KMS-11 (cell line): ENCODE data around the gene SLC25A26.

Experiments
- H2AFZ ChIP-seq: fragments of 200-600 bp; sonication (generic); 2 replicates; pipeline ENCODE4 v1.6.1; 2016; ENCODE audit warnings: antibody characterized with exemption, mixed run types, low read depth
- H3K27ac ChIP-seq: fragments of 200-600 bp; sonication (generic); 2 replicates; pipeline ENCODE4 v1.6.1; 2016; ENCODE audit warnings: mild to moderate bottlenecking, mixed run types
- H3K27me3 ChIP-seq: fragments of 200-600 bp; sonication (generic); 2 replicates; pipeline ENCODE4 v1.6.1; 2017; ENCODE audit warnings: mild to moderate bottlenecking, low read depth, mixed run types, moderate library complexity; ENCODE audit not compliant: insufficient read depth
- H3K36me3 ChIP-seq: fragments of 200-600 bp; sonication (generic); 2 replicates; pipeline ENCODE4 v1.6.1; 2017; ENCODE audit warnings: mild to moderate bottlenecking, mixed run types; ENCODE audit not compliant: insufficient read depth
- H3K4me1 ChIP-seq: fragments of 200-600 bp; sonication (generic); 2 replicates; pipeline ENCODE4 v1.6.1; 2016; ENCODE audit warnings: mild to moderate bottlenecking, low read depth, mixed run types; ENCODE audit not compliant: poor library complexity, severe bottlenecking
- H3K4me2 ChIP-seq: fragments of 200-600 bp; sonication (generic); 2 replicates; pipeline ENCODE4 v1.7.0; 2016; ENCODE audit warnings: mild to moderate bottlenecking, mixed run types
- H3K4me3 ChIP-seq: fragments of 200-600 bp; sonication (generic); IDR thresholded peaks from 2 replicates; pipeline ENCODE4 v1.6.1; 2017; ENCODE audit warnings: low read depth, low read length, mixed read lengths; ENCODE audit not compliant: insufficient read depth
- H3K79me2 ChIP-seq: fragments of 200-600 bp; sonication (generic); 2 replicates; pipeline ENCODE4 v1.6.1; 2016; ENCODE audit warnings: low read depth, mixed run types; ENCODE audit not compliant: insufficient read depth
- H3K9ac ChIP-seq: fragments of 200-600 bp; sonication (generic); 2 replicates; pipeline ENCODE4 v1.6.1; 2016; ENCODE audit warnings: mild to moderate bottlenecking, mixed run types
- H4K20me1 ChIP-seq: fragments of 200-600 bp; sonication (generic); 2 replicates; pipeline ENCODE4 v1.6.1; 2016; ENCODE audit warnings: mild to moderate bottlenecking, mixed run types; ENCODE audit not compliant: insufficient read depth
- CTCF ChIP-seq: fragments of 200-600 bp; sonication (generic); conservative IDR thresholded peaks from 2 replicates; pipeline ENCODE4 v1.6.1; 2017; ENCODE audit warnings: low read depth, mild to moderate bottlenecking, antibody characterized with exemption, low read length, moderate library complexity, mixed read lengths

Gene SLC25A26

DNA sequence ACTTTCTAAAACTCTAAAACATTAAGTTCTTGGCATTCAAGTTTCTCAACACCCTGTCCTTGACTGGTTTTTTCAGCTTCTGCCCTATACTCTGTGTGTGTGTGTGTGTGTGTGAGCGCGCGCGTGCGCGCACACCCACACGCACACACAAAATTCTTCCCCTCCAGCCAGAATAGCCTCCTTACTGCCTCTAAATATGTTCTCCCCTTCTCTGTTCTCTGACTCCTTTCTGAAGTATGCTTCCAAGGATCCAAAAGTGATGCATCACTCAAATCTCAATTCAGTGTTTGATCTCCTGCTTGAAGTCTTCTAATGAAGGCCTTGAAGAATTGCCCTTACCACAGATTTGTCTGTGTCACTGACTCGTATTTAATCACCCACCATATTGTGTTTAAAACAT is 129.8 kb downstream of the SLC25A26 start:
- Histone ChIP-seq H3K4me3 (no peak overlapping the region), H3K9ac (no peak overlapping the region), H3K27me3 (no peaks in the 10 kb centered on the region), H3K4me2 (no peak overlapping the region), H3K27ac (no peak overlapping the region), H3K36me3 (no peaks in the 10 kb centered on the region), H4K20me1 (no peaks in the 10 kb centered on the region), H2AFZ (no peak overlapping the region), H3K4me1 (peaks cover 19% of the 10 kb centered on the region), H3K79me2 (no peaks in the 10 kb centered on the region)
- no peak for TF ChIP-seq CTCF

DNA sequence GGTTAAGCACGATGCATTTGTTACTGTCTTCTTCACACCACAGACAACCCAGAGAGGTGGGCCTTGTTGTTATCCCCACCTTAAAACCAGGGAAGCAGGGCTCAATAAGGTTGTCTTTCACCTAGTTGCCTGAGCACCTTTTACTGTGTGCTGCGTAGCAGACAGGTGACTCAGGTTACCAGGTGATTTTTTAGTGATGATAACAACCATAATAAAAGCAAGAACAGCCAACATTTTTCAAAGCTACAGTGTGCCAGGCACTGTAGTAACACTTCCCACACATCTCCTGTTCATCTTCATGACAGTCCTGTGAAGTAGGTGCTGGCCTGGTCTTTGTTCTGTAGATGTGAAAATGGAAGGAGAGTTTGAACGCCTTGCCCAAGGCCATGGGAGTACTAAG is 132.2 kb downstream of the SLC25A26 start:
- Histone ChIP-seq H4K20me1 (no peaks in the 10 kb centered on the region), H3K79me2 (no peaks in the 10 kb centered on the region), H3K36me3 (no peaks in the 10 kb centered on the region), H2AFZ (no peak overlapping the region), H3K27me3 (no peaks in the 10 kb centered on the region), H3K9ac (no peak overlapping the region), H3K27ac (no peak overlapping the region), H3K4me1 (peaks cover 29% of the 10 kb centered on the region), H3K4me3 (no peak overlapping the region), H3K4me2 (no peak overlapping the region)
- no peak for TF ChIP-seq CTCF

DNA sequence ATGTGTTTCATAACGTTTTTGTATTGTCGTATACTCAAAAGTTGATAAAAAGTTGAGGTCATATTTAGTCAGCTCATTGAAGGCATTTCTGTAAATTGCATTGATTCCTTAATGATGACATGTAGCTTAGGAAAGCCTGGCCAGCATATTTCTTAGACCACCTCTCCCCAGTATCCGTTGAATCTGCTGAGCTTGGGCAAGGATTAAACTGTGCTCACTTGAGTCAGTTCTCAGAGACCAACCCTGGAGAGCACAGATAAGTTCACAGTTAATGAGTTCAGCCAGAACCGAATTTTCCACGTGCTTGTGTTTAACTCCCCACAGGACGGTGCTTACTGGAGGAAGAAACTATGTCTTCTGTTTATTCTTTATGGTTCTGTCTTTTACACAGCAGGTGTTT is 132.7 kb downstream of the SLC25A26 start:
- Histone ChIP-seq H3K4me3 (no peak overlapping the region), H4K20me1 (no peaks in the 10 kb centered on the region), H2AFZ (no peak overlapping the region), H3K79me2 (no peaks in the 10 kb centered on the region), H3K27ac (no peak overlapping the region), H3K36me3 (no peaks in the 10 kb centered on the region), H3K4me2 (no peak overlapping the region), H3K27me3 (no peaks in the 10 kb centered on the region), H3K4me1 (peaks cover 29% of the 10 kb centered on the region), H3K9ac (no peak overlapping the region)
- TF ChIP-seq CTCF = no peak

- Histone ChIP-seq H3K4me2 (no peak overlapping the region; the same call in 1 of the 2 replicates), H3K79me2 (no peaks in the 10 kb centered on the region), H3K27me3 (no peaks in the 10 kb centered on the region), H4K20me1 (no peaks in the 10 kb centered on the region), H3K4me1 (peaks cover 29% of the 10 kb centered on the region), H3K9ac (no peak overlapping the region), H3K36me3 (no peaks in the 10 kb centered on the region), H3K4me3 (no peak overlapping the region), H3K27ac (no peak overlapping the region), H2AFZ (no peak overlapping the region)
- no peak for TF ChIP-seq CTCF
These were observed 133.2 kb downstream of the SLC25A26 start for GRCh38 chr3:66354001-66354400.
